HG03280 (cell line): ENCODE measurements around the gene ARHGEF18.
"Not testable (repeated sequence)": the region's sequence is repeated elsewhere in the genome, so short reads cannot be mapped to it uniquely, and the experiment has no call there.

Experiments used
- ATAC-seq: cut with Tn5 transposase; IDR thresholded peaks from one replicate; pipeline ENCODE4 v1.9.1; 2021; ENCODE audit warnings: mild to moderate bottlenecking, moderate library complexity; ENCODE audit not compliant: unreplicated experiment

The ARHGEF18 gene

GRCh38 chr19:7348587-7349230 is at the start of gene ARHGEF18:
TSS of gene ARHGEF18 (plus strand) at chr19:7348937. CDS start at chr19:7362891, 13,954 bp downstream.
- no peak for ATAC-seq

DNA sequence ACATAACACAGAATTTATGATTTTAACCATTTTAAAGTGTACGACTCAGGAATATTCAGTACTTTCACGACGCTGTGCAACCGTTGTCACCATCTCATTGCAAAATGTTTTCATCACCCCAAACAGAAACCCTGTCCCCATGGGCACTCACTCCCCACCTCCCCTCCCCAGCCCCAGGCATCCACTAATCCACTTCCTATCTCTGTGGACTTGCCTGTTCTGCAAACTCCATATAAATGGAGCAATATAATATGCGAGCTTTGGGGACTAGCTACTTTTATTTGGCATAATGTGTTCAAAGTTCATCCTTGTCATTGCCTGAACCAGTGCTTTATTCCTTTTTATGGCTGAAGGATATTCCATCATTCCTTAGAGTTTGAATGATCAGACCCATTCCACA is 47.2 kb upstream of the ARHGEF18 start:
- ATAC-seq = no peak

GRCh38 chr19:7303470-7303869 is 45.3 kb upstream of the ARHGEF18 start:
- no peak for ATAC-seq

GRCh38 chr19:7304200-7304599 is 44.5 kb upstream of the ARHGEF18 start:
- no peak for ATAC-seq

DNA sequence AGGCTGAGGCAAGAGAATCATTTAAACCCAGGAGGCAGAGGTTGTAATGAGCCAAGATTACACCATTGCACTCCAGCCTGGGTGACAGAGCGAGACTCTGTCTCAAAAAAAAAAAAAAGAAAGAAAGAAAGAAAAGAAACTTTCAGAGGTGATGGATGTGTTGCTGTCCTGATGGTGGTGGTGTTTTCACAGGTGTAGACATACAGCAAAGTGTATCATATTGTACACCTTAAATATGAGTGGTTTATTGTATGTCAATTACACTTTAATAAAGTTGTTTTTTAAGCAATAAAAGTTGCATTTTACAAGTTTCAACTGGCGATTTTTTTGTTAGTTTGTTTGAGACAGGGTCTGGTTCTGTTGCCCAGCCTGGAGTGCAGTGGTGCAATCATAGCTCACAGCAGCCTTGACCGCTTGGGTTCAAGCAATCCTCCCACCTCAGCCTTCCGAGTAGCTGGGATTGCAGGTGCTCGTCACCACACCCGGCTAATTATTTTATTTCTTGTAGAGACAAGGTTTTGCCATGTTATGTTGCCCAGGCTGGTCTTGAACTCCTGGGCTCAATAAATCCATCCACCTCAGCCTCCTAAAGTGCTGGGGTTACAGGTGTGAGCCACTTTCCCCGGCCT is 41.0 kb upstream of the ARHGEF18 start:
- no peak for ATAC-seq

- not testable (repeated sequence) for ATAC-seq
Measured at GRCh38 chr19:7308327-7308726, 40.4 kb upstream of the ARHGEF18 start.

DNA sequence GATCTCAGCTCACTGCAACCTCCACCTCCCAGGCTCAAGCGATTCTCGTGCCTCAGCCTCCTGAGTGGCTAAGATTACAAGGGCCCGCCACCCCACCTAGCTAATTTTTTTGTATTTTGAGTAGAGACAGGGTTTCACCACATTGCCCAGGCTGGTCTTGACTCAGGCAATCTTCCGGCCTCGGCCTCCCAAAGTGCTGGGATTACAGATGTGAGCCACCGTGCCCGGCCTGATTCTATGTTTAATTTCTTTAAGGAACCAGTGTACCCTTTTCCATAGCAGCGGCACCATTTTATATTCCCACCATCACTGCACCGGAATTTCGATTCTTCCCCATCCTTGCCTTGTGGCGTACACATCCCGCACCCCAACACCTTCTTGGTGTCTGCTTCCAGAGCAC is 36.8 kb upstream of the ARHGEF18 start:
- ATAC-seq = no peak

DNA sequence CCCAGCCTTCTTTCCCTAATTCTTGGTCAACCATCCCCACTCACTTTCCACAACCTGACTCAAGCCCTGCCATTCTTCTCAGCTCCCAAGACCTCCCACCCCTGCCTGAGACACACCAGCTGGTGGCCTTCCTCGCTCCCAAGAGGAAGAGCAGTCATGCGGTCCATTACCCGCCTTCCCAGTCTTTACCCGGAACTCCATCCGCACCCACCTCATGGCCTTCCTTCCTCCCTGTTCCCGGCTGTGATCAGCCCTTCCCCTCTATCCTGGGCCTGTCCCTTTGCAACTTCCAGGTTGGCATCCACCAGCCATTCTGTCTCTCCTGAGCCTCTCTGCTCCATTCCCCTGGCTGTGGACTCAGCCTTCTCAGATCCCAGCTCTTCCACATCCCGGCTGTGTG is 35.9 kb upstream of the ARHGEF18 start:
- ATAC-seq = no peak

DNA sequence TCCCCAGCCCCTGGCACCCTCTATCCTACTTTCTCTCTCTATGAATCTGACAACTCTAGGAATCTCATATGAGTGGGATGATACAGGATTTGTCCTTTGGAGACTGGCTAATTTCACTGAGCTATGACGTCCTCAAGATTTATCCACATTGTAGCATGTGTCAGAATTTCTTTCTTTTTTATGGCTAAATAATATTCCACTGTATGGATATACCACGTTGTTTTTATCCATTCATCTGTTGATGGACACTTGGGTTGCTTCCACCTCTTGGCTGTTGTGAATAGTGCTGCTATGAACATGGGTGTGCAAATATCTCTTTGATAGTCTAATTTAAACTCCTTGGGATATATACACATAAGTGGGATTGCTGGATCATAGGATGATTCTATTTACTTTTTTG is 30.6 kb upstream of the ARHGEF18 start:
- ATAC-seq = no peak

DNA sequence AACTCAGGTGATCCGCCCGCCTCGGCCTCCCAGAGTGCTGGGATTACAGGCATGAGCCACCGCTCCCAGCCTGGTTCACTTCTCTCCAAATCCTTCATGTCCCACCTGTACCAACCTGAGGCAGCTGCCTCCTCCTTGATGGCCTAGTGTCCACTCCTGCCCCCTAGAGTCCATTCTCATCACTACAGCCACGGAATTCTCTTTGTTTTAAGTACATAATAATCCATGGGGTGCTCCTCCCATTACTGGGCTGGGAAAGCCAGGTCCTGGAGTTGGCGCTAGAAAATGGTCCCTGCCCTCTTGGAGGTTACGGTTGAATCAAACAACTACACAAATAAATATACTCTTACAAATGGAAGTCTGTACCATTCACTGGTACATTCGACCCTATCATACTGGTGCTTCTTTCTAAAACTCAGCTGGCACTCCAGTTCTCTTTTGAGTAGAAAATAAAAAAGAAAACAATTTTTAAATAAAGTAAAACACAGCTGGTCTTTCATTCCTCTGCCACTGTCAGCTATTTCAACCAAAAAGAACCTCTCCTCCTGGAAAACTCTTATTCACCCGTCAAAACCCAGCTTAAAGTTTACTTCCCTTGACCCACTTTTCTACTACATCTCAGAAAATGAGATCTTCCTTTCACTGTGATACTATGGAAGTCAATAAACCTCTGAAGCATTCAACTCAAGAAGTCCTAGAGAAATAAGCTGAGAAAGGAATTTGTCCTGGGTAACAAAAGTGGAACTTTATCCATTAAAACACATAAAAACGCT is 22.4 kb upstream of the ARHGEF18 start:
- no peak for ATAC-seq

DNA sequence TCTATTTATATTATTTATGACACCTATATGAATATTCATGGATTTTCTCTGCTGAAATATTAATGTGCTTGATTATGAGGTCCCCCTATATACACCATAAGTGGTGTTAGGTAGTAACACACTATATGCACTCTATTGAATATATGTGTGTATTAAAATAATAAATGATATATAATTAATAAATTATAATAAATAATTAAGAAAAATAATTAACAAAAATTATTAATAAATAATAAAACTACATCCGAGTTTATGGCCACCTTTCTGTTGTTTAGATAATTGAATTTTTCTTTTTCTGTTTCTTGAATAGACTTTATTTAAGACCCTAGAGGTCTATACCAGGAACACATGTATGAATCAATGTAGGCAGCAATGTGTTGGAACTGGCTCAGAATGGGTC is 20.9 kb upstream of the ARHGEF18 start:
- ATAC-seq = no peak

- no peak for ATAC-seq
Measured at GRCh38 chr19:7328647-7329046, 20.1 kb upstream of the ARHGEF18 start.

GRCh38 chr19:7331446-7331845 is 17.3 kb upstream of the ARHGEF18 start:
- no peak for ATAC-seq

DNA sequence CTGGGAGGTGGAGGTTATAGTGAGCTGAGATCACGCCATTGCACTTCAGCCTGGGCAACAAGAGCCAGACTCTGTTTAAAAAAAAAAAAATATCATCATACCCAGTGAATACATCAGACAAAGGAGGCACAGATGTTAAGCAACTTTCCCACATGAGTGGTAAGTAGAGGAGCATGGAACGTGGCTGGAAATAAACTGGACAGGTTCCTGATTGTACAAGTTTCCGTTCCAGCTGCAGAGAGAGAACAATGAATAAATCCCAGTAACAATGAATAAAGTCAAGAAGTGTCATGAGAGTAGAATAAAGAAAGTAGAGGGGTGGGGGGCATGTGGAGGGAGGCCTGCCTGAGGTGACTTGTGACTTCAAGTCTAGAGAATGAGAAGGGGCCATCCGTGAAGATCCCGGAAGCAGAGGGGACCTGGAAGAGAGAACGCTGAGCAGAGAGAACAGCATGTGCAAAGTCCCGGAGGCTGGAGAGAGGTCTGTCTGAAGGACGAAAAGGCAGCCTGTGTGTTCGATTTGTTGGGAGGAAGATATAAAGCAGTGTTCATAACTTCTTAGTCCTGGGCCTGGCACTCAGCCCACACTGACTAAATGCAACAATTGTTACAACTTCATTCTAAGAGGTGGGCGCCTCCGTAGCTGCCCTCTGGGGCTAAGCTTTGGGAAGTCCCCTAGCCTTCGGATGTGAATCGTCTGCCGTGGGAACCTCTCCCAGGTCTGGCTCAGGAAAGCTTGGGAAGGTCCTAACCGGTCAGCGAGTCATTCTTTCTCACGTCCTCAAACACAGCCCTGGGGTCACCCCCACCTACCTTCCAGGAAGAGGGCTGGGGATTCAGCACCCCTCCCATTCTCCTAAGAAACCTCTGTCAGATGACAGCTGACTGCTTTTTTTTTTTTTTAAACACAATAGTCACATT is 15.3 kb upstream of the ARHGEF18 start:
- ATAC-seq = no peak

GRCh38 chr19:7336321-7336973 is 12.3 kb upstream of the ARHGEF18 start:
- ATAC-seq = no peak

- peak; percentile 75 for ATAC-seq
Measured at GRCh38 chr19:7337380-7338194, 11.2 kb upstream of the ARHGEF18 start.

DNA sequence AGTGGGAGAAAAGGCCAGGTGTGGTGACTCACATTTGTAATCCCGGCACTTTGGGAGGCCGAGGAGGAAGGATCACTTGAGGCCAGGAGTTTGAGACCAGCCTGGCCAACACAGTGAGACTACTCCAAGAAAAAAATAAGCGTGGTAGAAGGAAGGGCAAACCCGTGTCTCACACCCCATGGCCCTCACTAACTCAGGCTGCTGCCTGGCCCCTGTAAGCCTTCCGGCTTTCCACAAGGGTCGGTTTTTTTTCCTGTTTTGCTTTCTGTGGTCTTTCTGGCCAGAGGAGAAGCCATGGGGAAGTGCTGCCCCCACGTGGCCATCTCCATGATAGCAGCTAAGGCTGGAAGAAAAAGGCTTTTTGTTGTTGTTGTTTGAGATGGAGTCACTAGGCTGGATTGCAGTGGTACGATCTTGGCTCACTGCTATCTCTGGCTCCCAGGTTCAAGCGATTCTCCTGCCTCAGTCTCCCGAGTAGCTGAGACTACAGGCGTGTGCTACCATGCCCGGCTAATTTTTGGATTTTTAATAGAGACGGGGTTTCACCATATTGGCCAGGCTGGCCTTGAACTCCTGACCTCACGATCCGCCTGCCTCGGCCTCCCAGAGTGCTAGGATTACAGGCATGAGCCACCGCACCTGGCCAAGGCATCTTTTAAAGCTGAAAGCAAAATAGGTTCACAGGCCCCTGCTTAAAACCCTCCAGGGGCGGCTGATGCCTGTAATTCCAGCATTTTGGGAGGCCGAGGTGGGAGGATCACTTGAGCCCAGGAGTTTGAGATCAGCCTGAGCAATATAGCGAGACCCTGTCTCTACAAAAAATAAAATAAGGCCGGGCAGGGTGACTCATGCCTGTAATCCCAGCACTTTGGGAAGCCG is 7.5 kb upstream of the ARHGEF18 start:
- ATAC-seq = no peak

DNA sequence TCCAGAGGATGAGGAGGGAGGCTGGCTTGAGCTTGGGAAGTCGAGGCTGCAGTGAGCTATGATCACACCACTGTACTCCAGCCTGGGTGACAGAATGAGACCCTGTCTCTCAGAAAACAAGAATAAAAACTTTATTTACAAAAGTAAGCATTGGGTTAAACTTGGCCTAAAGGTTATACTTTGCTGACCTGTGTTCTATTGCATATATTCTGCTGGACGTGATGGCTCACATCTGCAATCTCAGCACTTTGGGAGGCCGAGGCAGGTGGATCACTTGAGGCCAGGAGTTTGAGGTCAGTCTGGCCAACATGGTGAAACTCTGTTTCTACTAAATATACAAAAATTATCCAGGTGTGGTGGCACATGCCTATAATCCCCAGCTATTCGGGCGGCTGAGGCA is 6.6 kb upstream of the ARHGEF18 start:
- ATAC-seq = no peak

- ATAC-seq = no peak
Measured at GRCh38 chr19:7346488-7346971, 2.2 kb upstream of the ARHGEF18 start.
